ENCODE data around the gene NUP35. TPM values are rescaled to one million over a fixed set of nuclear protein-coding genes. Genes with fewer than 3 reads are reported as not detected.
A peak's percentile ranks its signal among the peaks of the same experiment; 100 is the strongest.

NUP35 gene
- total and polyA plus RNA-seq, 2 of the 8 experiments (the other 6 are each of a cell fraction or from before 2014, with no cell fraction given), result 30.7 to 48.7 TPM

GRCh38 chr2:183125659-183126341 is 1.6 kb downstream of the NUP35 start:
- H2BK20ac ChIP-seq (ENCODE audit: low read length), result no peak overlapping the region
- 81% methylated on average over 11 of the region's 11 CpGs; no CpG with 5 or more reads in 1 of the 2 experiments for WGBS, 2 experiments (ENCODE audit: extremely low coverage in 1 of 2, insufficient coverage in 1 of 2, insufficient read length in 1 of 2, insufficient replicate concordance in 2 of 2, low coverage in 1 of 2, low lambda C conversion rate in 2 of 2, missing lambda C conversion rate in 1 of 2)
- H3K4me2 ChIP-seq (ENCODE audit: insufficient read depth in 1 of 2, low read depth in 2 of 2, low read length in 2 of 2), result peak overlapping the region; percentile 79 to 89
- H3K18ac ChIP-seq (ENCODE audit: extremely low read depth, low read length), result no peak overlapping the region
- no peak overlapping the region for H3K23ac ChIP-seq (ENCODE audit: insufficient read length)
- no peaks in the 10 kb centered on the region; the same call in 1 of the 2 replicates for H3K23me2 ChIP-seq (ENCODE audit: low read depth, low read length)
- no peak overlapping the region for H2AK5ac ChIP-seq (ENCODE audit: low read depth, low read length)
- H2BK120ac ChIP-seq (replicated peaks; ENCODE audit: low read depth, low read length), result no peak overlapping the region
- peaks cover 18 to 64% of the 10 kb centered on the region in 2 experiments for H3K79me2 ChIP-seq (ENCODE audit: control insufficient read depth in 1 of 2, insufficient read depth in 2 of 2, low read length in 2 of 2)
- H3K9me3 ChIP-seq (ENCODE audit: insufficient read depth in 2 of 2, low read depth in 1 of 2, low read length in 1 of 2), result no peaks in the 10 kb centered on the region
- no peaks in the 10 kb centered on the region for H3K27me3 ChIP-seq (replicated peaks in 1 of 4; ENCODE audit: control insufficient read depth in 3 of 4, extremely low read depth in 1 of 4, insufficient read depth in 3 of 4, low read length in 3 of 4)
- peaks cover 0 to 12% (median 5%) of the 10 kb centered on the region in 4 experiments; a peak in 6 of 7 replicates for H3K4me1 ChIP-seq (replicated peaks in 1 of 4; ENCODE audit: control insufficient read depth in 3 of 4, insufficient read depth in 4 of 4, low read length in 3 of 4)
- H2BK5ac ChIP-seq (ENCODE audit: low read depth, low read length), result no peak overlapping the region
- FAIRE-seq, result no peak
- no peak overlapping the region for H2BK15ac ChIP-seq (ENCODE audit: low read length)
- no peaks in the 10 kb centered on the region for H3K79me1 ChIP-seq (ENCODE audit: low read depth, low read length)
- H3K4ac ChIP-seq (replicated peaks; ENCODE audit: insufficient read length, low read depth, low read length), result no peak overlapping the region
- H3K4me3 ChIP-seq (ENCODE audit: extremely low read depth in 1 of 4, insufficient read depth in 2 of 4, low read depth in 3 of 4, low read length in 4 of 4), result peak overlapping the region; percentile 72 to 96 (median 92); a peak in 7 of 8 replicates
- DNase-seq (ENCODE audit: low read depth in 1 of 2, low spot score in 2 of 2), result no peak
- H2AFZ ChIP-seq (ENCODE audit: low read length), result no peak overlapping the region
- H4K20me1 ChIP-seq (replicated peaks in 1 of 2; ENCODE audit: control insufficient read depth in 1 of 2, insufficient read depth in 2 of 2, low read length in 2 of 2), result peaks cover 5% of the 10 kb centered on the region in 2 experiments
- no peak overlapping the region for H4K5ac ChIP-seq (ENCODE audit: insufficient read length, low read depth, low read length)
- H3K9ac ChIP-seq (replicated peaks in 1 of 4; ENCODE audit: extremely low read depth in 1 of 4, low read depth in 3 of 4, low read length in 3 of 4), result no peak overlapping the region
- ChIA-PET CTCF (ENCODE audit: partially characterized antibody) (interaction anchor here (1.1 kb wide), 1 partner anchor 54 kb away, joined by 3 read pairs; no protein-coding TSS in a partner anchor), POLR2A (ENCODE audit: partially characterized antibody) (interaction anchor here (1.4 to 1.7 kb wide), 2 partner anchors 38 to 47 kb away, joined by 5 to 7 read pairs; no protein-coding TSS in a partner anchor)
- H2BK12ac ChIP-seq (ENCODE audit: low read depth, low read length), result no peak overlapping the region
- no peak overlapping the region for H4K8ac ChIP-seq (ENCODE audit: extremely low read depth, insufficient read depth, low read length)
- H3K36me3 ChIP-seq (ENCODE audit: control insufficient read depth in 2 of 4, insufficient read depth in 4 of 4, low read length in 3 of 4), result peaks cover 2 to 25% (median 6%) of the 10 kb centered on the region in 4 experiments; a peak in 7 of 8 replicates
- no peak overlapping the region for H4K91ac ChIP-seq (replicated peaks; ENCODE audit: insufficient read length, low read length)
- H3K27ac ChIP-seq (ENCODE audit: low read depth, low read length), result no peak overlapping the region
- H3K56ac ChIP-seq (replicated peaks; ENCODE audit: insufficient read length, low read depth, low read length), result no peak overlapping the region
- H3K14ac ChIP-seq (ENCODE audit: insufficient read length), result no peak overlapping the region
- TF ChIP-seq ASH2L (IDR thresholded peaks at IDR 0.05; ENCODE audit: low read length) (peak; percentile 19), EP300 (IDR thresholded peaks at IDR 0.05; ENCODE audit: borderline replicate concordance in 1 of 2, low read depth in 2 of 2, low read length in 2 of 2) (no peak), POU5F1 (IDR thresholded peaks at IDR 0.05; ENCODE audit: low read depth, low read length) (no peak), SIN3A (conservative IDR thresholded peaks at IDR 0.05 in 1 of 2, IDR thresholded peaks at IDR 0.05 in 1 of 2; ENCODE audit: low read depth in 1 of 2, low read length in 2 of 2) (no peak)

All from H1 (cell line).